Heart left ventricle (tissue), 13 donors: ENCODE results near the gene WDR73.

ENCODE experiments used
- CTCF ChIP-seq, 12 donors: fragments of 200-600 bp; sonication (generic) in 4 of 12; IDR thresholded peaks; one replicate each; pipeline versions ENCODE4 v1.5.0 to v1.8.0; 2018 to 2022; ENCODE audit warnings: antibody characterized with exemption in 12 of 12, mild to moderate bottlenecking in 5 of 12
- POLR2A ChIP-seq, 2 donors: fragments of 450-650 bp; IDR thresholded peaks; one replicate each; pipeline ENCODE4 v1.6.1; 2017; ENCODE audit warnings: antibody characterized with exemption in 2 of 2, mild to moderate bottlenecking in 2 of 2, moderate library complexity in 2 of 2
- donor health status: ischemic (EF 13 %, LVEDD 7.1; RV severe dilation, severe dysfunction).
- donor health status: DM: no; HTN: yes; CAD: no.
- donor health status: DM: no; HTN: no; CAD: no.
- donor health status: ischemic (EF 25% LVEDD 6.9; RV normal size, moderate dysfunction).
- donor health status: ischemic (EF 25% LVEDD 5.7; RV mildly dilated, moderate dysfunction).
- donor health status: ischemic (EF 35%, LVEDD 5.7; RV mildly dilated, moderate dysfunction).
- donor health status: nonischemic (EF 11% LVEDD 7.7; RV severe dilation, severe dysfunction).
- donor health status: DM: yes; HTN: yes; CAD: no.
- donor health status: PGD.
- donor health status: ischemic (EF 29% LVEDD 5.4; RV normal size, mild dysfunction).
- donor health status: nonischemic (EF 23%, LVEDD 6.1; RV moderate dilation, normal function).

- TF ChIP-seq CTCF (IDR thresholded peaks at IDR 0.05) (no peak), POLR2A (IDR thresholded peaks at IDR 0.05) (no peak)
Observed at GRCh38 chr15:84645496-84645895, 8.6 kb downstream of the WDR73 start.
